ENCODE data around the gene UBE2E2. TPM values are rescaled to one million over a fixed set of nuclear protein-coding genes. Genes with fewer than 3 reads are reported as not detected.

Gene UBE2E2
- total RNA-seq, 3 donors from 2014 or later (not counting 1 experiment from before 2014, with no cell fraction given): 4.8 to 6.1 (median 5.3) TPM

DNA sequence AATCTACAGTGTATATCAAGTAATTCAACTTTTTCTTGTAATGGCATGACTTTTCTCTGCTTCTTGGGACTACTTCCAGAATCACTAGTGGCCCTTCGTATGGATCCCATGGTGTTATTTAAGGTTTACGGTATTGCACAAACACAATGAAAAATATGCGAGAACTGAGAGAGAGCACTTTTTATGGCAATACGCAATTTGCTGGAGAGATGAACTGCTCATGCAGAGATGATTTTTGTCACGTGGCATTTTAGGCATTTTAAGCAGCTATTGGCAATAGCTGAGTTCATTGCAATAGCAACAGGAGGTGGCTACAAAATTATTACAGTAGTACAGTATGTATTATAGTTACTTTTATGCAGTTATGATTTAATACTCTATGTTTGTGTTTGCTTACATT, 294.0 kb downstream of the UBE2E2 start:
- H3K27ac Mint-ChIP-seq: no peak overlapping the region
- H3K27me3 Mint-ChIP-seq (ENCODE audit: low read depth in 2 of 2): no peaks in the 10 kb centered on the region
- 92% methylated on average over 5 of the region's 5 CpGs for WGBS (ENCODE audit: insufficient coverage)
- ATAC-seq (no peak), DNase-seq (no peak)
- H3K9me3 Mint-ChIP-seq: no peaks in the 10 kb centered on the region
- TF ChIP-seq, protein P1, sequence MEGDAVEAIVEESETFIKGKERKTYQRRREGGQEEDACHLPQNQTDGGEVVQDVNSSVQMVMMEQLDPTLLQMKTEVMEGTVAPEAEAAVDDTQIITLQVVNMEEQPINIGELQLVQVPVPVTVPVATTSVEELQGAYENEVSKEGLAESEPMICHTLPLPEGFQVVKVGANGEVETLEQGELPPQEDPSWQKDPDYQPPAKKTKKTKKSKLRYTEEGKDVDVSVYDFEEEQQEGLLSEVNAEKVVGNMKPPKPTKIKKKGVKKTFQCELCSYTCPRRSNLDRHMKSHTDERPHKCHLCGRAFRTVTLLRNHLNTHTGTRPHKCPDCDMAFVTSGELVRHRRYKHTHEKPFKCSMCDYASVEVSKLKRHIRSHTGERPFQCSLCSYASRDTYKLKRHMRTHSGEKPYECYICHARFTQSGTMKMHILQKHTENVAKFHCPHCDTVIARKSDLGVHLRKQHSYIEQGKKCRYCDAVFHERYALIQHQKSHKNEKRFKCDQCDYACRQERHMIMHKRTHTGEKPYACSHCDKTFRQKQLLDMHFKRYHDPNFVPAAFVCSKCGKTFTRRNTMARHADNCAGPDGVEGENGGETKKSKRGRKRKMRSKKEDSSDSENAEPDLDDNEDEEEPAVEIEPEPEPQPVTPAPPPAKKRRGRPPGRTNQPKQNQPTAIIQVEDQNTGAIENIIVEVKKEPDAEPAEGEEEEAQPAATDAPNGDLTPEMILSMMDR (IDR thresholded peaks at IDR 0.05): no peak
- intact Hi-C loops (cut with micrococcal nuclease): no loop called here
- Histone ChIP-seq H3K9me3 (ENCODE audit: control insufficient read depth, insufficient read depth, low read length) (no peaks in the 10 kb centered on the region), H3K36me3 (ENCODE audit: control insufficient read depth, insufficient read depth, low read length) (no peaks in the 10 kb centered on the region), H3K4me1 (ENCODE audit: control insufficient read depth, insufficient read depth, low read length) (no peaks in the 10 kb centered on the region), H3K27ac (ENCODE audit: low read length) (no peak overlapping the region), H3K4me3 (ENCODE audit: low read length) (no peak overlapping the region), H3K27me3 (ENCODE audit: control insufficient read depth, insufficient read depth, low read length) (no peaks in the 10 kb centered on the region)
- no peaks in the 10 kb centered on the region for H3K4me1 Mint-ChIP-seq
- H3K36me3 Mint-ChIP-seq: no peaks in the 10 kb centered on the region
- no peak overlapping the region for H3K4me3 Mint-ChIP-seq

DNA sequence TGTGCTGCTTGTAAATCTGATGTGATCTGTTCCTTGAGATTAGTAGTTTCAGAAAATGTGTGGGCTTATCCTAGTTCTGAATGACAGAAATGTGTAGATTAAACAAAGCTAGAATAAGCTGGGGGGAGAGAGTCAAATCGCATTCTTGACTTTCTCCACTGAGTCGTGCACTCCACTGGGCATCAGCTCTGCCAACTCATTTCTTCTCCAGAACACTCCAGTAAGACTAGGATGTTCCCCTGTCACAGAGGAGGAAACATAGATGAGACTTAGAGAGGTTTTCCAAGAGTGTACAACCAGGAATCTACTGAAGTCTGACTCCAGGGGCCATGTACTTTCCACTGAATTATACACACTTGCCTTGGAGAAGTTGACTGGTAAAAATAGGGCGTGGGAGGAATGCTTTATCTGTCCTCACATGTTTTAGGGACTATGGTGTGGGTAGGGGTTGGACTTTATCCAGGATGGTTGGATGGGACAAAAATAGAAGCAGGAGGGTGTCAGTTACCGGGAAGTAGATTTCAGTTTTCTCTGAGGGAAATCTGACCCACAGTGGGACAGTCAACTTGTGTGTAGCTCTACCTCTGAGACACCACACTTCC, 298.2 kb downstream of the UBE2E2 start:
- no peaks in the 10 kb centered on the region for H3K27me3 Mint-ChIP-seq (ENCODE audit: low read depth in 2 of 2)
- no peaks in the 10 kb centered on the region for H3K4me1 ChIP-seq (ENCODE audit: control insufficient read depth, insufficient read depth, low read length)
- H3K9me3 ChIP-seq (ENCODE audit: control insufficient read depth, insufficient read depth, low read length): no peaks in the 10 kb centered on the region
- no peak overlapping the region for H3K27ac Mint-ChIP-seq
- H3K9me3 Mint-ChIP-seq: no peaks in the 10 kb centered on the region
- no peak overlapping the region for H3K4me3 ChIP-seq (ENCODE audit: low read length)
- H3K27ac ChIP-seq (ENCODE audit: low read length): no peak overlapping the region
- DNase-seq (no peak), ATAC-seq (no peak)
- H3K36me3 Mint-ChIP-seq: no peaks in the 10 kb centered on the region
- no peaks in the 10 kb centered on the region for H3K4me1 Mint-ChIP-seq
- intact Hi-C loops (cut with micrococcal nuclease): no loop called here
- no peaks in the 10 kb centered on the region for H3K36me3 ChIP-seq (ENCODE audit: control insufficient read depth, insufficient read depth, low read length)
- TF ChIP-seq, protein P1 (IDR thresholded peaks at IDR 0.05): no peak
- H3K27me3 ChIP-seq (ENCODE audit: control insufficient read depth, insufficient read depth, low read length): no peaks in the 10 kb centered on the region
- no peak overlapping the region for H3K4me3 Mint-ChIP-seq
- 85% methylated on average over 2 of the region's 4 CpGs for WGBS (ENCODE audit: insufficient coverage)

DNA sequence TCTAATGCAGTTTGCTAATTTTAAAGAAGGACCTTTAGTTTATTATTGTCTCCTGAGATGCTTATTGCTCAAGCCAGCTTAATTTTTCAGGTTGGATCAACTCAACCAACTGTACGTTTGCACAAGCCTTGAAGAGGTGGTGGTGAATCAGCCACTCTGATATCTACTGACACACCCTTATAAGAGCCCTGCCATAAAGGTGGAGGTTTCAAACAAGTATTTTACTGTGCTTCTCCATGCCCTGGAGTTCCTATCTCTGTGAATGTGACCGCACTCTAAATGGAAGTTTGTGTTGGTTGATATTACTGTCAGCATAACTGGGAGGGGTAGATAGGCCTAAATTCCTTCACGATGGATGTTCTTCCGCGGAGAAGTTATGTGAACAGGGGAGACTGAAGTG, 305.3 kb downstream of the UBE2E2 start:
- H3K27me3 ChIP-seq (ENCODE audit: control insufficient read depth, insufficient read depth, low read length): no peaks in the 10 kb centered on the region
- WGBS (ENCODE audit: insufficient coverage): 94% methylated on average over 4 of the region's 5 CpGs
- TF ChIP-seq, protein P1 (IDR thresholded peaks at IDR 0.05): no peak
- no peaks in the 10 kb centered on the region for H3K36me3 ChIP-seq (ENCODE audit: control insufficient read depth, insufficient read depth, low read length)
- no peak for DNase-seq
- H3K27ac ChIP-seq (ENCODE audit: low read length): no peak overlapping the region
- Mint-ChIP-seq H3K27ac (no peak overlapping the region), H3K27me3 (ENCODE audit: low read depth in 2 of 2) (peaks cover 0 to 3% of the 10 kb centered on the region in 2 donors), H3K4me3 (no peak overlapping the region), H3K9me3 (peaks cover 0 to 2% of the 10 kb centered on the region in 2 donors), H3K36me3 (no peaks in the 10 kb centered on the region), H3K4me1 (no peaks in the 10 kb centered on the region)
- H3K4me3 ChIP-seq (ENCODE audit: low read length): no peak overlapping the region
- intact Hi-C loops (cut with micrococcal nuclease): no loop called here
- ATAC-seq: no peak
- no peaks in the 10 kb centered on the region for H3K4me1 ChIP-seq (ENCODE audit: control insufficient read depth, insufficient read depth, low read length)
- no peaks in the 10 kb centered on the region for H3K9me3 ChIP-seq (ENCODE audit: control insufficient read depth, insufficient read depth, low read length)

DNA sequence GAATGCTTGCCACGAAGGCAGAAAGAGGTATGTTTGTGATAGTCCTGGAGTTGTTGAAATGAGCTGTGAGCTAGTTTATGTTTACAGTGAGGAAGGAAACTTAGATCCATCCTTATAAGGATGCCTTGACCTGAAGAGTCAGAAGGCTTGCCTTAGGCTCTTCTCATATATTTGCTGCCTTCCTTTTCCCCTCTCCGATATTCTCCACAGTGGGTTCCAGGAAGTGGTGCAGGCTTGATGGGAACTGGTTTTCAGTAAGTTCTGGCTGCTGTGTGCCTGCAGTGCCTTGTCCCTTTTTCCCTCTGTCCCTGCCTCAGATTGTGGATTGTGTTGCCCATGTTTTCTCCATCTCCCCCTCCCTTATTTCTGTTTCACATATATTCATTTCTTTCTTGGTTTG, 315.3 kb downstream of the UBE2E2 start:
- H3K9me3 ChIP-seq (ENCODE audit: control insufficient read depth, insufficient read depth, low read length): no peaks in the 10 kb centered on the region
- H3K4me1 ChIP-seq (ENCODE audit: control insufficient read depth, insufficient read depth, low read length): no peaks in the 10 kb centered on the region
- Mint-ChIP-seq H3K4me3 (no peak overlapping the region), H3K4me1 (no peaks in the 10 kb centered on the region), H3K27ac (no peak overlapping the region), H3K27me3 (ENCODE audit: low read depth in 2 of 2) (no peaks in the 10 kb centered on the region), H3K9me3 (no peaks in the 10 kb centered on the region), H3K36me3 (no peaks in the 10 kb centered on the region)
- no peaks in the 10 kb centered on the region for H3K36me3 ChIP-seq (ENCODE audit: control insufficient read depth, insufficient read depth, low read length)
- WGBS (ENCODE audit: insufficient coverage): 88% methylated on average over 2 of the region's 2 CpGs
- H3K4me3 ChIP-seq (ENCODE audit: low read length): no peak overlapping the region
- H3K27me3 ChIP-seq (ENCODE audit: control insufficient read depth, insufficient read depth, low read length): no peaks in the 10 kb centered on the region
- DNase-seq (no peak), ATAC-seq (no peak)
- intact Hi-C loops (cut with micrococcal nuclease): no loop called here
- TF ChIP-seq, protein P1 (IDR thresholded peaks at IDR 0.05): no peak
- H3K27ac ChIP-seq (ENCODE audit: low read length): no peak overlapping the region

All from natural killer cell (primary cell).